ENCODE measurements around the gene HTT-AS. TPM values are rescaled to one million over a fixed set of nuclear protein-coding genes. Genes with fewer than 3 reads are reported as not detected.
A peak's percentile ranks its signal among the peaks of the same experiment; 100 is the strongest.

The HTT-AS gene
- total RNA-seq, 1 donor from 2014 or later = not detected

GRCh38 chr4:3036131-3036952, 38.0 kb downstream of the HTT-AS start:
- no peak for DNase-seq (ENCODE audit: low spot score)
- intact Hi-C loops (cut with DNase I) = loop anchor here (5.0 kb wide), 1 partner anchor 274 kb away; no protein-coding TSS in a partner anchor

GRCh38 chr4:3035674-3036073, 38.7 kb downstream of the HTT-AS start:
- no peak for DNase-seq (ENCODE audit: low spot score)
- intact Hi-C loops (cut with DNase I) = loop anchor here (5.0 kb wide), 1 partner anchor 273 kb away; no protein-coding TSS in a partner anchor

GRCh38 chr4:3035249-3035648, 39.1 kb downstream of the HTT-AS start:
- intact Hi-C loops (cut with DNase I) = loop anchor here (5.0 kb wide), 1 partner anchor 273 kb away; no protein-coding TSS in a partner anchor
- DNase-seq (ENCODE audit: low spot score) = no peak

GRCh38 chr4:3034231-3034630, 40.1 kb downstream of the HTT-AS start:
- intact Hi-C loops (cut with DNase I) = no loop called here
- DNase-seq (ENCODE audit: low spot score) = peak; percentile 20

- peak; percentile 55 for DNase-seq (ENCODE audit: low spot score)
- intact Hi-C loops (cut with DNase I) = no loop called here
These were observed 42.8 kb downstream of the HTT-AS start for GRCh38 chr4:3031357-3032082.

GRCh38 chr4:3030566-3031356, 43.6 kb downstream of the HTT-AS start:
- DNase-seq (ENCODE audit: low spot score) = peak; percentile 54
- intact Hi-C loops (cut with DNase I) = no loop called here

- peak; percentile 22 for DNase-seq (ENCODE audit: low spot score)
- intact Hi-C loops (cut with DNase I) = no loop called here
These were observed 44.9 kb downstream of the HTT-AS start for GRCh38 chr4:3029464-3029863.

GRCh38 chr4:3026540-3026939, 47.8 kb downstream of the HTT-AS start:
- intact Hi-C loops (cut with DNase I) = no loop called here
- DNase-seq (ENCODE audit: low spot score) = no peak

GRCh38 chr4:3025881-3026280, 48.5 kb downstream of the HTT-AS start:
- intact Hi-C loops (cut with DNase I) = no loop called here
- peak; percentile 43 for DNase-seq (ENCODE audit: low spot score)

GRCh38 chr4:3022651-3023050, 51.7 kb downstream of the HTT-AS start:
- intact Hi-C loops (cut with DNase I) = no loop called here
- peak; percentile 53 for DNase-seq (ENCODE audit: low spot score)

GRCh38 chr4:3022112-3022511, 52.2 kb downstream of the HTT-AS start:
- DNase-seq (ENCODE audit: low spot score) = peak; percentile 43
- intact Hi-C loops (cut with DNase I) = no loop called here

GRCh38 chr4:3021627-3022026, 52.7 kb downstream of the HTT-AS start:
- intact Hi-C loops (cut with DNase I) = no loop called here
- peak; percentile 24 for DNase-seq (ENCODE audit: low spot score)

GRCh38 chr4:3021127-3021526, 53.2 kb downstream of the HTT-AS start:
- DNase-seq (ENCODE audit: low spot score) = peak; percentile 24
- intact Hi-C loops (cut with DNase I) = no loop called here

GRCh38 chr4:3019145-3019846, 55.0 kb downstream of the HTT-AS start:
- peak; percentile 7 for DNase-seq (ENCODE audit: low spot score)
- intact Hi-C loops (cut with DNase I) = no loop called here

GRCh38 chr4:3017504-3017903, 56.8 kb downstream of the HTT-AS start:
- intact Hi-C loops (cut with DNase I) = no loop called here
- DNase-seq (ENCODE audit: low spot score) = no peak

GRCh38 chr4:3016961-3017360, 57.4 kb downstream of the HTT-AS start:
- intact Hi-C loops (cut with DNase I) = no loop called here
- DNase-seq (ENCODE audit: low spot score) = peak; percentile 20

- intact Hi-C loops (cut with DNase I) = no loop called here
These were observed 60.4 kb downstream of the HTT-AS start for GRCh38 chr4:3013839-3014350.

More at GRCh38 chr4:3013839-3014350, 60.4 kb downstream of the HTT-AS start:
- no peak for DNase-seq (ENCODE audit: low spot score)
